ENCODE results near the gene WDR70.
"Not testable (repeated sequence)": the region's sequence is repeated elsewhere in the genome, so short reads cannot be mapped to it uniquely, and the experiment has no call there.

GRCh38 chr5:37454402-37455055 lies 75.4 kb downstream of the WDR70 start:
- TF ChIP-seq CTCF (IDR thresholded peaks at IDR 0.05; ENCODE audit: low read depth, low read length, missing input control); ATF3 (IDR thresholded peaks at IDR 0.05); RAD21 (IDR thresholded peaks at IDR 0.05): not testable (repeated sequence)

All from liver (tissue), 3 donors.